NCI-H187 (cell line): ENCODE results near the gene DNAJC4.

Experiments
- DNase-seq, 2 experiments: peaks; one replicate each; lab custom pipeline; 2025; lab: John Stamatoyannopoulos, UW

Gene DNAJC4

GRCh38 chr11:64278576-64279190 lies 48.3 kb downstream of the DNAJC4 start:
- DNase-seq = no peak

- no peak for DNase-seq
Observed at GRCh38 chr11:64281957-64282770, 51.8 kb downstream of the DNAJC4 start.

- no peak for DNase-seq
Observed at GRCh38 chr11:64283092-64283491, 52.7 kb downstream of the DNAJC4 start.
